ENCODE data around the gene FOXP3. TPM values are rescaled to one million over a fixed set of nuclear protein-coding genes. Genes with fewer than 3 reads are reported as not detected.

Gene FOXP3
- total RNA-seq, 1 experiment from 2014 or later: not detected

DNA sequence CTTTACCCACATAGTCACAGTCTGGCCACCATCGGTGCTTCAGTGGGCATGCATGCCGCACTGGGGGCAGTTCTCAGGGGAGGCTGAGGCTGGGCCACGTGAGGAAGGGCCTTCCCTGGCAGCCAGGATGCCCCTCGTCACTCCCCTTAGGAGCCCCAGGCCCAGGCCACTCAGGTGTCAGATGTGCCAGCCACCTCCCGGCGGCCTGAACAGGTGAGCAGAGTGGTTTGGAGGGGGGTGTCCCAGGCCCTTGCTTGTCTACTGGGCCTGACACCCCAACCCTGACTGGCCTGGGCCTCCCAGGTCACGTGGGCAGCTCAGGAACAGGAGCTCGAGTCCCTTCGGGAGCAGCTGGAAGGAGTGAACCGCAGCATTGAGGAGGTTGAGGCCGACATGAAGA, 17.2 kb downstream of the FOXP3 start:
- no TSS peak for BruUV-seq (replicated peaks)
- ChIA-PET POLR2A (ENCODE audit: low non-redundant PET) (no interaction called here), CTCF (no interaction called here)
- DNase-seq (ENCODE audit: low spot score): no peak
- H3K4me3 ChIP-seq (ENCODE audit: low read depth, low read length, poor library complexity, severe bottlenecking): no peak overlapping the region
- TF ChIP-seq EZH2 (IDR thresholded peaks at IDR 0.05; ENCODE audit: borderline replicate concordance, low read depth, low read length, poor library complexity, severe bottlenecking): no peak
- TF ChIP-seq, protein P1, sequence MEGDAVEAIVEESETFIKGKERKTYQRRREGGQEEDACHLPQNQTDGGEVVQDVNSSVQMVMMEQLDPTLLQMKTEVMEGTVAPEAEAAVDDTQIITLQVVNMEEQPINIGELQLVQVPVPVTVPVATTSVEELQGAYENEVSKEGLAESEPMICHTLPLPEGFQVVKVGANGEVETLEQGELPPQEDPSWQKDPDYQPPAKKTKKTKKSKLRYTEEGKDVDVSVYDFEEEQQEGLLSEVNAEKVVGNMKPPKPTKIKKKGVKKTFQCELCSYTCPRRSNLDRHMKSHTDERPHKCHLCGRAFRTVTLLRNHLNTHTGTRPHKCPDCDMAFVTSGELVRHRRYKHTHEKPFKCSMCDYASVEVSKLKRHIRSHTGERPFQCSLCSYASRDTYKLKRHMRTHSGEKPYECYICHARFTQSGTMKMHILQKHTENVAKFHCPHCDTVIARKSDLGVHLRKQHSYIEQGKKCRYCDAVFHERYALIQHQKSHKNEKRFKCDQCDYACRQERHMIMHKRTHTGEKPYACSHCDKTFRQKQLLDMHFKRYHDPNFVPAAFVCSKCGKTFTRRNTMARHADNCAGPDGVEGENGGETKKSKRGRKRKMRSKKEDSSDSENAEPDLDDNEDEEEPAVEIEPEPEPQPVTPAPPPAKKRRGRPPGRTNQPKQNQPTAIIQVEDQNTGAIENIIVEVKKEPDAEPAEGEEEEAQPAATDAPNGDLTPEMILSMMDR (conservative IDR thresholded peaks at IDR 0.05; ENCODE audit: low read depth, low read length): no peak
- H3K9me3 ChIP-seq (ENCODE audit: low read depth, low read length, poor library complexity, severe bottlenecking): no peaks in the 10 kb centered on the region
- no peaks in the 10 kb centered on the region for H3K27me3 ChIP-seq (replicated peaks; ENCODE audit: insufficient read depth, low read depth, low read length, poor library complexity)
- no peaks in the 10 kb centered on the region for H3K4me1 ChIP-seq (ENCODE audit: insufficient read depth, low read length, poor library complexity, severe bottlenecking)
- H3K36me3 ChIP-seq (ENCODE audit: insufficient read depth, low read length, poor library complexity, severe bottlenecking): no peaks in the 10 kb centered on the region
- intact Hi-C loops (cut with micrococcal nuclease; ENCODE audit: unreplicated experiment): no loop called here
- no peak overlapping the region for H3K27ac ChIP-seq (ENCODE audit: low read depth, low read length, poor library complexity, severe bottlenecking)

DNA sequence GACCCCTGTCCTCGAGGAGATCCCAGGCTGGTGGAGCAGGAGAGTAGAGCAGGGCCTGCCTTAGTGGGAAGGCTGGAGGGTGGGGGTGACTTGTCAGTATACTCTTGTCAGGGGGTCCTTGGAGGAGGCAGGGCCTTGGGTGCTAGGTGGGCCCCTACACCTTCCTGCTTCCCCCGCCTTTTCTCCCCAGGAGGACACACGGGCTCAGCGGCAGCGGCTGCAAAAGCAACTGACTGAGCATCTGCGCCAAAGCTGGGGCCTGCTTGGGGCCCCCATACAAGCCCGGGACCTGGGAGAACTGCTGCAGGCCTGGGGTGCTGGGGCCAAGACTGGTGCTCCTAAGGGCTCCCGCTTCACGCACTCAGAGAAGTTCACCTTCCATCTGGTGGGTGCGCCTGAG, 18.0 kb downstream of the FOXP3 start:
- TF ChIP-seq, protein P1 (conservative IDR thresholded peaks at IDR 0.05; ENCODE audit: low read depth, low read length): no peak
- TF ChIP-seq EZH2 (IDR thresholded peaks at IDR 0.05; ENCODE audit: borderline replicate concordance, low read depth, low read length, poor library complexity, severe bottlenecking): no peak
- DNase-seq (ENCODE audit: low spot score): no peak
- BruUV-seq (replicated peaks): no TSS peak
- Histone ChIP-seq H3K36me3 (ENCODE audit: insufficient read depth, low read length, poor library complexity, severe bottlenecking) (no peaks in the 10 kb centered on the region), H3K4me1 (ENCODE audit: insufficient read depth, low read length, poor library complexity, severe bottlenecking) (no peaks in the 10 kb centered on the region), H3K27ac (ENCODE audit: low read depth, low read length, poor library complexity, severe bottlenecking) (no peak overlapping the region), H3K9me3 (ENCODE audit: low read depth, low read length, poor library complexity, severe bottlenecking) (no peaks in the 10 kb centered on the region), H3K27me3 (replicated peaks; ENCODE audit: insufficient read depth, low read depth, low read length, poor library complexity) (no peaks in the 10 kb centered on the region), H3K4me3 (ENCODE audit: low read depth, low read length, poor library complexity, severe bottlenecking) (no peak overlapping the region)
- CTCF ChIA-PET: no interaction called here
- POLR2A ChIA-PET (ENCODE audit: low non-redundant PET): no interaction called here
- intact Hi-C loops (cut with micrococcal nuclease; ENCODE audit: unreplicated experiment): no loop called here

DNA sequence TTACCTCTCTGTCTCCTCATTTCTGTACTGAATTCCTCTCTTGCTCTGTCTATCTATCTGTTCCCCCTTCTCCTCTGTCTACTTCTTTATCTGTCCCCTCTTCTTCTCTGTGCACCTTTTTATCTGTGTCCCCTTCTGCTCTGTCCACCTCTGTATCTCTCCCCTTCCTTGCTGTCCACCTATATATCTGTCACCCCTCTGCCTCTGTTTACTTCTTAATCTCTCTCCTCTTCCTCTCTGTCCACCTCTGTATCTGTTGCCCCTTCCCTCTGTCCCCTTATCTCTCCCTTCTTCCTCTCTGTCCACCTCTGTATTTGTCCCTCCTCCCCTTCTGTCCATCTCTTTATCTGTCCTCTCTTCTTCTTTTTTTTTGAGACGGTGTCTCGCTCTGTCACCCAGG, 20.3 kb downstream of the FOXP3 start:
- CTCF ChIA-PET: no interaction called here
- Histone ChIP-seq H3K4me3 (ENCODE audit: low read depth, low read length, poor library complexity, severe bottlenecking) (no peak overlapping the region), H3K36me3 (ENCODE audit: insufficient read depth, low read length, poor library complexity, severe bottlenecking) (no peaks in the 10 kb centered on the region), H3K4me1 (ENCODE audit: insufficient read depth, low read length, poor library complexity, severe bottlenecking) (no peaks in the 10 kb centered on the region), H3K9me3 (ENCODE audit: low read depth, low read length, poor library complexity, severe bottlenecking) (no peaks in the 10 kb centered on the region), H3K27me3 (replicated peaks; ENCODE audit: insufficient read depth, low read depth, low read length, poor library complexity) (no peaks in the 10 kb centered on the region), H3K27ac (ENCODE audit: low read depth, low read length, poor library complexity, severe bottlenecking) (no peak overlapping the region)
- intact Hi-C loops (cut with micrococcal nuclease; ENCODE audit: unreplicated experiment): no loop called here
- TF ChIP-seq, protein P1 (conservative IDR thresholded peaks at IDR 0.05; ENCODE audit: low read depth, low read length): no peak
- no peak for TF ChIP-seq EZH2 (IDR thresholded peaks at IDR 0.05; ENCODE audit: borderline replicate concordance, low read depth, low read length, poor library complexity, severe bottlenecking)
- no peak for DNase-seq (ENCODE audit: low spot score)
- POLR2A ChIA-PET (ENCODE audit: low non-redundant PET): no interaction called here
- no TSS peak for BruUV-seq (replicated peaks)

Data from A673 (cell line).